Superior temporal gyrus (tissue), 1 donor: ENCODE data around the gene COTL1.
A peak's percentile ranks its signal among the peaks of the same experiment; 100 is the strongest.
"Not testable (repeated sequence)": the region's sequence is repeated elsewhere in the genome, so short reads cannot be mapped to it uniquely, and the experiment has no call there.

ENCODE experiments used
- DNase-seq: peaks from one replicate; pipeline ENCODE4 v3.0.0-alpha.2; 2016; ENCODE audit errors: extremely low spot score

COTL1 gene

GRCh38 chr16:84643180-84643583 lies 25.3 kb upstream of the COTL1 start:
- no peak for DNase-seq

GRCh38 chr16:84641643-84642358 lies 23.9 kb upstream of the COTL1 start:
- no peak for DNase-seq

- DNase-seq, result no peak
Measured at GRCh38 chr16:84640145-84640544, 22.3 kb upstream of the COTL1 start.

GRCh38 chr16:84638231-84638806 lies 20.4 kb upstream of the COTL1 start:
- DNase-seq, result no peak

GRCh38 chr16:84637709-84638108 lies 19.8 kb upstream of the COTL1 start:
- DNase-seq, result no peak

GRCh38 chr16:84635702-84636101 lies 17.8 kb upstream of the COTL1 start:
- no peak for DNase-seq

GRCh38 chr16:84633622-84634021 lies 15.7 kb upstream of the COTL1 start:
- DNase-seq, result no peak

- not testable (repeated sequence) for DNase-seq
Measured at GRCh38 chr16:84632862-84633261, 15.0 kb upstream of the COTL1 start.

- DNase-seq, result peak; percentile 4
Measured at GRCh38 chr16:84631886-84632285, 14.0 kb upstream of the COTL1 start.

- DNase-seq, result no peak
Measured at GRCh38 chr16:84631153-84631466, 13.2 kb upstream of the COTL1 start.

GRCh38 chr16:84630446-84631152 lies 12.7 kb upstream of the COTL1 start:
- no peak for DNase-seq

GRCh38 chr16:84630009-84630408 lies 12.1 kb upstream of the COTL1 start:
- no peak for DNase-seq

- no peak for DNase-seq
Measured at GRCh38 chr16:84629580-84629979, 11.7 kb upstream of the COTL1 start.

- DNase-seq, result no peak
Measured at GRCh38 chr16:84628226-84628731, 10.4 kb upstream of the COTL1 start.

GRCh38 chr16:84625556-84625955 lies 7.7 kb upstream of the COTL1 start:
- DNase-seq, result no peak

- not testable (repeated sequence) for DNase-seq
Measured at GRCh38 chr16:84620913-84621312, 3.0 kb upstream of the COTL1 start.

GRCh38 chr16:84618581-84619460 lies 943 bp upstream of the COTL1 start:
- DNase-seq, result peak; percentile 13

- peak; percentile 21 for DNase-seq
Measured at GRCh38 chr16:84617041-84617790, 662 bp downstream of the COTL1 start.

GRCh38 chr16:84616515-84616914 lies 1.4 kb downstream of the COTL1 start:
- DNase-seq, result peak; percentile 33

GRCh38 chr16:84614968-84615813 lies 2.7 kb downstream of the COTL1 start:
- DNase-seq, result peak; percentile 9
